PC-9 (cell line): ENCODE results near the gene ITGBL1. TPM values are rescaled to one million over a fixed set of nuclear protein-coding genes. Genes with fewer than 3 reads are reported as not detected.
A peak's percentile ranks its signal among the peaks of the same experiment; 100 is the strongest.

Source experiments
- BruUV-seq: library from RNA; stranded (reverse); fragments of 400-500 nt; replicated peaks from 2 replicates; lab custom pipeline; 2021; lab: Mats Ljungman, UMichigan
- CTCF ChIA-PET: fragments of 300-600 bp; sonication (Branson Sonifier 250); formaldehyde crosslinking; loops from one replicate; lab custom pipeline; 2022; ENCODE audit warnings: antibody characterized with exemption; lab: Charles Lee
- POLR2A ChIA-PET: fragments of 300-600 bp; sonication (Branson Sonifier 250); formaldehyde crosslinking; loops from one replicate; lab custom pipeline; 2022; ENCODE audit warnings: antibody characterized with exemption; ENCODE audit not compliant: unreplicated experiment; lab: Charles Lee
- DNase-seq, 2 experiments: peaks; one replicate each; pipeline versions ENCODE4 v3.0.0 to v3.0.0-alpha.2; 2015 to 2022; ENCODE audit warnings: mixed read lengths in 1 of 2
- H2AFZ ChIP-seq: fragments of 200-600 bp; sonication (generic); 2 replicates; pipeline ENCODE4 v1.8.1; 2017; ENCODE audit warnings: antibody characterized with exemption
- H3F3A ChIP-seq: fragments of 200-600 bp; sonication (generic); 2 replicates; pipeline ENCODE4 v1.8.1; 2017; ENCODE audit warnings: antibody characterized with exemption, mild to moderate bottlenecking, low read depth; ENCODE audit not compliant: insufficient read depth
- H3K27ac ChIP-seq: fragments of 200-600 bp; sonication (generic); 2 replicates; pipeline ENCODE4 v1.6.1; 2016; ENCODE audit warnings: mixed run types
- H3K27me3 ChIP-seq: fragments of 200-600 bp; sonication (generic); 2 replicates; pipeline ENCODE4 v1.6.1; 2016; ENCODE audit warnings: low read depth, mixed run types; ENCODE audit not compliant: insufficient read depth
- H3K36me3 ChIP-seq: fragments of 200-600 bp; sonication (generic); 2 replicates; pipeline ENCODE4 v1.6.1; 2016; ENCODE audit warnings: low read depth, mixed run types
- H3K4me1 ChIP-seq: fragments of 200-600 bp; sonication (generic); replicated peaks from 2 replicates; pipeline ENCODE4 v1.6.1; 2016; ENCODE audit warnings: mixed run types; ENCODE audit not compliant: insufficient read depth
- H3K4me2 ChIP-seq: fragments of 200-600 bp; sonication (generic); 2 replicates; pipeline ENCODE4 v1.6.1; 2017; ENCODE audit warnings: mixed run types
- H3K4me3 ChIP-seq: fragments of 200-600 bp; sonication (generic); 2 replicates; pipeline ENCODE4 v1.6.1; 2016; ENCODE audit warnings: mixed run types
- H3K79me2 ChIP-seq: fragments of 200-600 bp; sonication (generic); 2 replicates; pipeline ENCODE4 v1.6.1; 2017; ENCODE audit warnings: low read depth, mixed run types
- H3K9me2 ChIP-seq: fragments of 200-600 bp; sonication (generic); 2 replicates; pipeline ENCODE4 v1.8.1; 2017; ENCODE audit warnings: mild to moderate bottlenecking; ENCODE audit not compliant: insufficient read depth
- H3K9me3 ChIP-seq: fragments of 200-600 bp; sonication (generic); 2 replicates; pipeline ENCODE4 v1.8.1; 2016; ENCODE audit warnings: low read depth; ENCODE audit not compliant: insufficient read depth
- H4K20me1 ChIP-seq: fragments of 200-600 bp; sonication (generic); 2 replicates; pipeline ENCODE4 v1.8.1; 2017; ENCODE audit not compliant: insufficient read depth
- CTCF ChIP-seq: fragments of 200-600 bp; sonication (generic); conservative IDR thresholded peaks from 2 replicates; pipeline ENCODE4 v1.6.1; 2017; ENCODE audit warnings: mixed run types, antibody characterized with exemption, mild to moderate bottlenecking, moderate library complexity
- EZH2 ChIP-seq: fragments of 200-600 bp; sonication (generic); IDR thresholded peaks from 2 replicates; pipeline ENCODE4 v1.8.0; 2017; ENCODE audit warnings: antibody characterized with exemption, low read depth
- intact Hi-C: fragments of 100-400 bp; cut with micrococcal nuclease; formaldehyde crosslinking; loops from one replicate; pipeline ENCODE4 v1.10.0; 2022; ENCODE audit not compliant: unreplicated experiment
- total RNA-seq: library from RNA; stranded (reverse); gene quantifications from 2 replicates; pipeline ENCODE4 v1.2.3, GENCODE V29; 2021

The ITGBL1 gene
- total RNA-seq, 1 experiment from 2014 or later, result 52.5 TPM

- Histone ChIP-seq H3K27ac (no peak overlapping the region), H3F3A (no peaks in the 10 kb centered on the region; the same call in 1 of the 2 replicates), H3K9me3 (0 out of 2 replicates have a peak, but pooled peaks cover 5% of the 10 kb centered on the region), H4K20me1 (no peaks in the 10 kb centered on the region), H3K4me1 (no peaks in the 10 kb centered on the region), H3K4me2 (no peak overlapping the region), H3K27me3 (no peaks in the 10 kb centered on the region), H2AFZ (no peak overlapping the region), H3K4me3 (no peak overlapping the region), H3K9me2 (no peaks in the 10 kb centered on the region), H3K36me3 (peaks cover 29% of the 10 kb centered on the region), H3K79me2 (peaks cover 49% of the 10 kb centered on the region)
- CTCF ChIA-PET, result no interaction called here
- no TSS peak for BruUV-seq
- POLR2A ChIA-PET, result no interaction called here
- no peak for TF ChIP-seq CTCF
- no peak for TF ChIP-seq EZH2
- DNase-seq, result no peak
- intact Hi-C loops, result no loop called here
These were observed 14.9 kb downstream of the ITGBL1 start for GRCh38 chr13:101467415-101467814.

DNA sequence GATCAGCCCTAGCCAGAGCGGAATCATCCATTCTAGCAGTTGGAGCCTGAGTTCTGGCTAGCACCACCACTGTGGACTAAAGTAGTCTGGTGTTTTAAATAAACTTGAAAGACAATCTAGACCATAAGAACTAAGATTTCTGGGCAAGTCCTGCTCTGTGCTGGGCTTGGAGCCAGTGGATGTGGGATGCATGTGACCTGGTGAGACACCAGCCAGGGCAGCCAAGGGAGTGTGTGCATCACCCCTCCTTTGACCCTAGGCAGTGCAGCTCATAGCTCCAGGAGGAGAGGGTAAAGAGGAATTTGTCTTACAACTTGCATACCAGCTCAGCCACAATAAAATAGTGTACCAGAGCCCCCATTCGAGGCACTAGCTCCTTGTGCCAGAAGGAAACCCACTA is 21.0 kb downstream of the ITGBL1 start:
- H4K20me1 ChIP-seq, result no peaks in the 10 kb centered on the region
- H3F3A ChIP-seq, result no peaks in the 10 kb centered on the region; the same call in 1 of the 2 replicates
- no peaks in the 10 kb centered on the region for H3K4me1 ChIP-seq
- peaks cover 17% of the 10 kb centered on the region; the same call in 1 of the 2 replicates for H3K79me2 ChIP-seq
- no TSS peak for BruUV-seq
- CTCF ChIA-PET, result no interaction called here
- no peak for DNase-seq
- no peak overlapping the region for H2AFZ ChIP-seq
- H3K4me2 ChIP-seq, result no peak overlapping the region
- TF ChIP-seq EZH2, result no peak
- no peak for TF ChIP-seq CTCF
- no peak overlapping the region for H3K27ac ChIP-seq
- no peaks in the 10 kb centered on the region for H3K27me3 ChIP-seq
- no peaks in the 10 kb centered on the region for H3K9me2 ChIP-seq
- intact Hi-C loops, result no loop called here
- POLR2A ChIA-PET, result no interaction called here
- H3K36me3 ChIP-seq, result peaks cover 19% of the 10 kb centered on the region; the same call in 1 of the 2 replicates
- H3K9me3 ChIP-seq, result 0 out of 2 replicates have a peak, but pooled peaks cover 14% of the 10 kb centered on the region
- H3K4me3 ChIP-seq, result no peak overlapping the region

GRCh38 chr13:101474419-101474957 is 22.0 kb downstream of the ITGBL1 start:
- POLR2A ChIA-PET, result no interaction called here
- CTCF ChIA-PET, result no interaction called here
- Histone ChIP-seq H3K4me1 (no peaks in the 10 kb centered on the region), H3K4me3 (no peak overlapping the region), H3K79me2 (peaks cover 8% of the 10 kb centered on the region; the same call in 1 of the 2 replicates), H3K9me3 (peaks cover 19% of the 10 kb centered on the region; the same call in 1 of the 2 replicates), H3K9me2 (no peaks in the 10 kb centered on the region), H2AFZ (no peak overlapping the region), H3K4me2 (no peak overlapping the region), H3K36me3 (peaks cover 19% of the 10 kb centered on the region; the same call in 1 of the 2 replicates), H3F3A (no peaks in the 10 kb centered on the region; the same call in 1 of the 2 replicates), H4K20me1 (no peaks in the 10 kb centered on the region), H3K27me3 (no peaks in the 10 kb centered on the region), H3K27ac (no peak overlapping the region)
- DNase-seq, result no peak
- TF ChIP-seq CTCF (0 out of 2 replicates have a peak, but pooled peaks have one; percentile 17), EZH2 (no peak)
- intact Hi-C loops, result no loop called here
- no TSS peak for BruUV-seq
